Natural killer cell treated with Interleukin-12 subunit alpha and Interleukin-12 subunit beta and Interleukin-15 and Interleukin-18, amount 100 ng/mL, for 72 hours (primary cell): ENCODE results near the gene ZFY. TPM values are rescaled to one million over a fixed set of nuclear protein-coding genes. Genes with fewer than 3 reads are reported as not detected.

Experiments
- total RNA-seq, 2 donors: library from RNA; stranded (reverse); gene quantifications; one replicate each; pipeline ENCODE4 v1.2.3, GENCODE V29; 2022

The ZFY gene
- total RNA-seq, 2 donors from 2014 or later: 21.4 TPM; not detected in 1

Other genes with a start within 250 kb of the ZFY start
- not detected for gene SRY, start 147.7 kb upstream of the ZFY start, total RNA-seq
- 100 to 1,000 TPM in 1 of 2 donors, not detected in 1; 174 TPM for gene RPS4Y1, start 93.8 kb upstream of the ZFY start, total RNA-seq